NOMO-1 treated with dmso at 0.1 percent for 144 hours (cell line): ENCODE data around the gene EPB41L4A.
"Not testable (repeated sequence)": the region's sequence is repeated elsewhere in the genome, so short reads cannot be mapped to it uniquely, and the experiment has no call there.

Experiments
- DNase-seq: peaks from one replicate; lab custom pipeline; 2025; ENCODE audit not compliant: unreplicated experiment; lab: John Stamatoyannopoulos, UW

EPB41L4A gene

DNA sequence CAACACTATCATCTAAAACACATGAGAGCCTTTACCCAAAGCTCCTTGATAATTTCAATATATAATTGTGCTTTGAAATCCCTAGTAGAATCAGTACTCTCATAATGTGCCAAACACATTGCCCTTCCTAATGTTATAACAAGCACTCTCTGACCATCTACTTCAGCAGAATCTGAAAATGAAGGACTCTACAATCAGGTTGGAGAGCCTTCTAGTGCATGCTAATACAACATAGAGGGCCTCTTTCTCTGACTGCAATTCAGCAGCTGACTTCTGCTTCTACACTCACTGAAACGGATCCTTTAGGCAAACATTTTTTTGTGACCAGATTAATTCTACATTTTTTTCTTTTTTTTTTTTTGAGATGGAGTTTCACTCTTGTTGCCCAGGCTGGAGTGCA lies 155.6 kb downstream of the EPB41L4A start:
- DNase-seq, result no peak

DNA sequence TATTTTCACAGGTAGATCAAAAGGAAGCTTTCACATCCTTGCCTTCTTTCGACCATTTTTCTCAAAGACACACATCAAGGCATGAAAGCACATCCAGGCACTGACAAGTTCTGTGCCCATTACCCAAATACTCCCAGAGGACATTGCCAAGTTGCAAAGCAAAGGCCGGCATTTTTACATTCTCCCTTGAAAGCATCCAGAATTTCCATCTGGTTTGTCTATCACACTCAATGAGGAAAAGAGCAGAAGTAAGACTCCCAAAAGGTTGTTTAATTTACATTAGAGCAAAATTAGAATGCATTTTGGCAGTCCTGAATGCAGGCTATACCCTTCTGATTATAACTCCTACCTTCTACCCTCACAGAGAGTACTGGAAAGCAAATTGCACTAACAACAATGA lies 160.5 kb downstream of the EPB41L4A start:
- DNase-seq, result no peak

DNA sequence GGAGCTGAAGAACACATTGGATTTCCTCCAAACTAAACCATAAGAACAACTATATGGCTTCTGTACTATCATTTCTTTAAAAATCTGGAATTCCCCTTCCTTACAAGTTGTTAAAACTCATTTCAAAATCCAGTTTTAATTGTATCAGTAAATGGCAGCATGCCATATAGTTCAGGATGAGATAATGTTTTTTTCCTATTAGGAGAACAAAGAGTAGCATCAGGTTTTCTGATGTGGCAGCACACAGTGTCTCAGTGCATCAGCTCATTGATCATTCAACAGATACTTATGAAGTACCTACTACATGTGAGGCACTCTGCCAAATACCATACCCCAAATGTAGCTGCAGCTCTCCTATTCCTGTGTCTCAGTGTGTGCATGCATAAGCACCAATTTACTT lies 161.1 kb downstream of the EPB41L4A start:
- DNase-seq, result no peak

DNA sequence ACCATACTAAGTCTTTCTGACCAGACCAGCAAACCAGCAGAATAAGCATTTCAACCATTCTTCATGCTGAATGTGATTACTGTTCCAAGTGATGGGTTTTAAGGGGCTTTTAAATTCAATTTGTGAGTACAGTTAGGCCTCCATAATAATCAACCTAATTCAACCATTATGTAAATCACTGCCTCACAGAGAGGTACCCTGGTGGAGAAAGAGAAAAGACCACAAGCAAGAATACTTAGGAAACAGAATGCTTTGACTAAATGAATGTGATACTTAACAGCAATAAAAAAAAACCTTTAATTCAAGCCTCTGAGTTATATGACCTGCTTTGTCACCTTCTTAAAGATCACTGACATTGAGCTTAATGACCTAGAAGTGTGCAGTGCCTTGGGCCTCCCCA lies 162.1 kb downstream of the EPB41L4A start:
- DNase-seq, result no peak

DNA sequence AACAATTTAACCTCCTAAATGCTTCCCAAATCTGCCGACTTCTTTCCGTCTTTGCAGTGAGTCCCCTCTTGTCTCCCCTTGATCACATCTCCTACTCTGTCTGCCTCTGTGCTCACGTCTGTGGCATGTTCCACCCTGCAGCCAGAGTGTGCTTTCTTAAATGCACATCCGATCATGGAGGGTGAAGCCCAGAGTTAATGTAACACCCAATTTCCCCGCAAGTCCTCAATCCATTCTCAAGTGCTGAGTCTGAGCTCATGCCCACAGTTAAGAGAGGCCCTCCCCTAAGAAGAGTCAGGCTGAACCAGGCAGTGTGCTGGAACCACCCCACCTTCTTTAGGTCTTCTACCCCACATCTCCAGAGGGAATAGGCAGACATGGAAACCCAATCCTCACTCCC lies 164.8 kb downstream of the EPB41L4A start:
- no peak for DNase-seq

DNA sequence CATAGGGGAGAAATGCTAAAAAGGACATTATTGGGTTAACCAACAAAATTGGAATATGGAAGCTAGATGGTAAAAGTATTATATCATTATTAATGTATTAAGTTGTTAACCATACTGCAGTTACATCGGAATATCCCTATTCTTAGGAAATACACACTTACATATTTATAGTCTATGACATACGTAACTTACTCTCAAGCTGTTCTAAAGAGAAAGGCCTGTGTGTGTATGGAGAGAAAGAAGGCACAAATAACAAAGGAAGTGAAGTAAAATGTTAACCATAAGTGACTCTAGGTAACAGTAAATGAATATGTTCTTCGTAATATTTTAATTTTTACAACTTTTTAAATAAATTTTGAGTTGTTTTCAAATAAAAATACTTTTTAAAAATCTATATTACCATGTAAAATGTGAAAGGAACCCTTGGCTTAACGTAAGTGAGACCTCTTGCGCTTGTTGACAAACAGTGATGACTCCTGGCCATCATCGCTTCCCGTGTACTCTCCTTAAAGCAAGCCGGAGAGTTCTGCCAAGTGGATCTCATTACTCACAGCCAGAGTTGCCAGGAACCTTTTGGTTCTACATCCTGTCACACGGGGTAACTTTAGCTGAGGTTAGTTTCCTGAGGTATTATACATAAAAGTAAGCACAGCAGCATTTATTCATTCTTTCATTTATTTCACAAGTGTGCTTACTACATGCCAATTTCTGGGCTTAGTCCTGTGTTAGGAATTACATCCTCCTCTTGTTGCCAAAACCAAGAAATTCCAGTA lies 165.4 kb downstream of the EPB41L4A start:
- DNase-seq, result no peak

DNA sequence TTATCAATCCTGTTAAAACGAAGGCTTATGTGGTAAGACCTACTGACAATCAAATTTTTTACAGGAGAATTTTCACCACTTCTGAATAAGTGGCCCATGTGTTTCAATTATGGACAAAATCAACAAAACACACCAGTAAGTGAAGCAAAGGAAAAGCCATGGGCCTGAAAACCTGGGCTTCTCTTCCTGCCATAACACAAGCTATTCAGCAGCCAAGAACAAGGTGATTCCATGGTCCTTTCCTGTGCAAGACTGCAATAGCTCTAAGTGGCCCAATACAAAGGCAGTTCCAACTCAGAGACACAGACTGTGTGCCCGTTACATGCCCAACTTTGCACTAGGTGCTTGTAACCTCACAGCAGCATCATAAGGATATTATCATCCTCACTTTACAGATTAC lies 168.5 kb downstream of the EPB41L4A start:
- no peak for DNase-seq

DNA sequence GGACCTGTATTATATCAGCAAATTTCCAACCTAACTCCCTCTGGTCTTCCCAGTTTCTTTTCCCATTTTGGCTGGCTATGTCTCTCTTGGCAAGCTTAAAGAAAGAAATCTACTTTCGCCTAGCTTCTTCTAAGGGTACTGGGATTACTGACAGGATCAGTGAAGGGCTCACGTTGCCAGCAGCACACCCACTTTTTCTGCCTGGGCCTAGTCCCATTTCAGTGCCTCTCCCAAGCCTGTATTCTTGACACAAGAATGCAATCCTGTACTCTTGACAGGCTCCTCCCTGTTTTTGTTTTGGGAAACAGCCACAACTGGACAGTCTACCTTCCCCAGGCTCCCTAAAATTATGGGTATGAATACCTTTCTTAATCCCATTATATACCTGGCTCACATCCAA lies 170.5 kb downstream of the EPB41L4A start:
- DNase-seq, result no peak

DNA sequence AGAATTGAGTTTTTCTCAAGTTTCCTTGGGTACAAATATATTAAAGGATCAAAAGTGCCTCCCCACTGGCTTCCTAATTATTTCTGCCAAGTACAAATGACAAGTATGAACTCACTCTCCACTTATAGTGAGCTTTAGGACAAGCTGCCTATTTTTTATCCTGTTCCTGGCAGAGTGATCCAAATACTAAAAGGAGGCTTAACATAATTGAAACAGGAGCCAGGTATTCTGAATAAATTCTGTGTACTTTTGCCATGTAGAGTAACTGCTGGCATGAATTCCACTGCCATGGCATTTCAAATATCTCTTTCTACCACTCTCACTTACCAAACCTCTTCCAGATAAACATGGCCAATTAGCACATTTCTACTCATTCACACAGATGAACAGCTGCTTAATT lies 171.1 kb downstream of the EPB41L4A start:
- DNase-seq, result no peak

DNA sequence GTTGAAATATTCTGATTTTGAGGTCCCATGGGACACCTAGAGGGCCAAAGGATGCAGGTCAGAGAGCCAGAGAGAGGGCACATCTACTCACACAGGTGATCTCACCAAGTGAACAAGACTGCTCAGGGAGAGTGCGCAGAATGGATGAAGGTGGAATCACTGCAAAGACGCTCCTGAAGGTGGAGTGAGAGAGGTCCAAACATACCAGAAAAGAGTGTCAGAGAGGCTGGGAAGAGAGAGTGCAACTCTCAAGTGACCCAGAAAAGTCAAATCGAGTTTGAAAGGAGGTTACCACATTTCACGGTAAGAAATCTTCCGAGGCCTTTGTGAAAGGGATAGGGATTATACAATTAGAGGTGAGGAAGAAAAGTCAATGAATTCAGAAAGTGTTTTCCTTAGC lies 173.4 kb downstream of the EPB41L4A start:
- no peak for DNase-seq

DNA sequence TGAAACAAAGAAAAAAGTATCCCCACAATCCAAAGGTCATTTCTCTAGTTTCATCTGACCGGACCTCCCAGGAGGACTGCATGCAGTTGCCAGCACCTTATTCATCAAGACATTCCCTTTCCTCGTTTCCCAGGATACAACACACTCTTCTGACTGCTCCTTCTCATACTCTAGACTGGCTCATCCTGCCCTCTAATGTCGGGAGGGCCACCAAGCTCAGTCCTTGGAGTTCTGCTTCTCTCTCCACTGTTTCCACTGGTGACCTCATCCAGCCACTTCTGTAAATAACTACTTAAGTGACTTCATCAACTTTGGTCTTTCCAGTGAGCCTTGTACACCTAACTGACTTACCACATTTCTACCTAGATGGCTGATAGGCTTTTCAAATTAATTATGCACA lies 179.1 kb downstream of the EPB41L4A start:
- DNase-seq, result no peak

DNA sequence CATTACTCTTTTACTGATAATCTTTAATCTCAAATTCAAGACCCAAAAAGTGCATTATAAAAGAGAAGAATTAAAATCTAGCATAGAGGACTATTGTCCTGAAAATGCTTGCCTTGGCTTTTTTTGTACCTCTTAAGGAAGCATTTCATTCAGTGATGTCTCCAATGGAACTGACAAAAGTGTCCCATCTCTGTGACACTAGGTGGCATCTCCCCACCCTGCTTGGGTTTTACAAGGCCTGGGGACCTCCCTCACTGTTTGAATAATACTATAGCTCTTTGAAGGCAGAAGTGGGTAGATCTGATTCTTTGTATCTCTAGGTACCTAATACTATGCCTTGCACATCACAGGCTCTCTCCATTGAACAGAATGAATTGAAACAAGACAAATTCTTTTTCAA lies 180.6 kb downstream of the EPB41L4A start:
- DNase-seq, result no peak

DNA sequence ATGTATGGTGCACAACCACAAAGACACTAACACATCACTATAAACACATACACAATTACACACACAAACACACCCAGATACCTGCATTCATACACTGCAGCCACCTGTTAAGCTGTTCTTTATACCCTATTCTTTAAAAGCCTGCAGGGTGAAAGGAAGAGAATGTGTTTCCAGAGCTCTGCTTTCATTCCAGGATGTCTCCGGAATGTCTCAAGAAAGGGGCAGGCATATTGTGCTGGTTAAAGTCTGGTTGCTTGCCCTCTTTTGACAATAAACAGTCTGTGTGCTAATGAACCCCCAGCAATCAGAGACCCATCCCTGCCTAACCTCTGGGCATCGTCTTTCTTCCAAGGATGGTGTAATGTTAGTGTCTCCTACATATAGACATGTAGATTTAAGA lies 181.6 kb downstream of the EPB41L4A start:
- DNase-seq, result no peak

DNA sequence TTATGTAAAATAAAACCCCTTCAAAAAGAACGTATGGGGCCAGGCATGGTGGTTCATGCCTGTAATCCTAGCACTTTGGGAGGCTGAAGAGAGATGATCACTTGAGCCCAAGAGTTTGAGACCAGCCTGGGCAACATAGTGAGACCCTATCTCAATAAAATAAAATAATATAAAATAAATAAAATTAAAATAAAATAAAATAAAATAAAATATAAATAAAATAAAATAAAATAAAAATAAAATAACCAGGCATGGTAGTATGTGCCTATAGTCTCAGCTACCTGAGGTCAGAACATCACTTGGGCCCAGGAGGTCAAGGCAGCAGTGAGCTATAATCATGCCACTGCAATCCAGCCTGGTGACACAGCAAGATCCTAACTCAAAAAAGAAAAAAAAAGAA lies 185.1 kb downstream of the EPB41L4A start:
- DNase-seq, result no peak

DNA sequence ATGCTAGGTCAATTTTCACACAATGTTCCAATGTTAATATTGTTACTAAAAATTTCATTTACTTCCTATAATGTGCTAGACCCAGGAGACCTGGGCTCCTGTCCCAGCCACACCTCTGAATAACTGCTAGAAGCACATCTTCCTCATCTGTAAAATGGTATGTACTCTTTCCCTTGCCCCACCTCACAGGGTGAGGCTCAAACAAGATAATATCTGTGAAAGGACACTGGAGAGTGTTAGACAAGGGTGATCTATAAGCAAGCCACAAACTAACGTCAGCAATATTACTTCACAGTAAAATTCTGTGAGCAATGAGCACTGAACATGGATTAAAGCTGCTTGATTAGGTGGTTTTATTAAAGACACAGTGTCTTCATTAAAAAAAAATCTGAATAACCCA lies 186.4 kb downstream of the EPB41L4A start:
- DNase-seq, result no peak

DNA sequence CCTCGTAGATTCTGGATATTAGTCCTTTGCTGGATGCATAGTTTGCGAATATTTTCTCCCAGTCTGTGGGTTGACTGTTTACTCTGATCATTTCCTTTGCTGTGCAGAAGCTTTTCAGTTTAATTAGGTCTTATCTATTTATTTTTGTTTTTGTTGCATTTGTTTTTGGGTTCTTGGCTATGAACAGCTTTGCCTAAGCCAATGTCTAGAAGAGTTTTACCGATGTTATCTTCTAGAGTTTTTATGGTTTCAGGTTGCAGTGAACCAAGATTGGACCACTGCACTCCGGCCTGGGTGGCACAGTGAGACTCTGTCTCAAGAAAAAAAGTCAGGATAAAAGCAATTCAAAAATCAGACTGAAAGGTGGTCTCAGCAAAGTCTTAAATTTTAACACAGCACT lies 188.5 kb downstream of the EPB41L4A start:
- no peak for DNase-seq

DNA sequence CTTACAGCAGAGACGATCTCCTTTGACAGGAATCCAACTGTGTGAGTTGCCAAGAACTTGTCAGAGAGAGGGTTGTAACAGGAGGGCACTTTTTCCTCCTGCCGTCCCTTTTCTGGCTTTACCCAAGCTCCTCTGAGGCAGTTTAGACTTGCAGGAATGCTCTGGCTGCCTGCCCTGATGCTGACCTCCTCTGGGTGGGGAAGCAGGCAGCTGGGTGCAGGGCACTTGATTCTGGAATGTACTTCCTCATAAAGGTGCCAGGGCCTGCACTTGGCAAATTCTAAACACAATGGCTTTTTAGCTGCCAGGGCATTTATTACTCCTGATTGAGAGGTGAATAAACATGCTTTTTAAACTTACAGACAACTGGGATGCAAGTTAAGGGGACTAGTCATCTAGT lies 190.4 kb downstream of the EPB41L4A start:
- no peak for DNase-seq

DNA sequence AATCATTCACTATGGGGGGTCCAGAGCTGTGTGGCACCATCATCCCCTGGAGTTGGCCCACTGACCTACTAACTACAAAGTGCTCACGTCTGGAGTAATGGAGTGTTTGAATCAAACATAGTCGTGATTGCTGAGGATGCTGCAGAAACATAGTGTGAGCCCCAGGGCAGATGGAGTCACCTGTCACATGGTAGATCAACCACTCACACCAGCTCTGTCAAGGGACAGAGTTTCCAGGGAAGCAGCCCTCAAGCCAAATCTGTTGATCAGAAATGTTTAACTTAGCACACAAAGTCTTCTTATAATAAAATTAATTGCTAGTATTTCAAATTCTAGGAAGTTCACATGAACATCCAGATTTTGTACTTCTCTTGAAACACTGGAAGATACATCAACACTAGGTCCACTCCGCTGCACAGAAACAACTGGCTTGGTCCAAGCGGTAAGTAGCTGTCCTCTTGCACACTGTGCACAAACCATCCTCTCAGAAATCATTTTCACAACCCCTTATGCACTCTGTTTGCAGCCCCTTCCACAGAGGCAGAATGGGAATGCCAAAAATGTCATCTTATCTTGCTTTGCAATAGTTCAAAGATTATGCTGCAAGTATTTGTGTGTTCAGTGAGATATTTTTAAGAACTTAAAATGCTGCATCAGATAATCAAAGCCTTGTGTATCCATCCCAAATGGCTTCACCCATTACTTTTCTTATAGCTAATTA lies 191.0 kb downstream of the EPB41L4A start:
- no peak for DNase-seq

DNA sequence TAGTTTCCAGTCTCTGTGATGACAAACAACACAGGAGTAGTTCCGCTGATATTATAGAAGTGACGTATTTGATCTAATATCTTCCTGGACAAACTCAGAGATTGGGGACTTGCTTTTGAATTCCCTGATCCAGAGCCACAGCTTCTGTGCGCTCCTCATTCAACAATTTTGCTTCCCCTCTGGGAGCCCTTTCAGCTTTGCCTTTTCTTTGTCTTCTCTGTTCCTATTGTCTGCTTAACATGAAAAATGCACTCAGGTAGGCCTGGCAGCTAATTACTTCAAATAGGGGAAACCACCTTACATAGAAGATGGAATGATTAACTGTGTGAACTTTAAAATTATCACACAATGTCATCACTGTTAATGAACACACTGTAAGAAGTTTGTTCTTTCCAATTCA lies 192.9 kb downstream of the EPB41L4A start:
- no peak for DNase-seq

DNA sequence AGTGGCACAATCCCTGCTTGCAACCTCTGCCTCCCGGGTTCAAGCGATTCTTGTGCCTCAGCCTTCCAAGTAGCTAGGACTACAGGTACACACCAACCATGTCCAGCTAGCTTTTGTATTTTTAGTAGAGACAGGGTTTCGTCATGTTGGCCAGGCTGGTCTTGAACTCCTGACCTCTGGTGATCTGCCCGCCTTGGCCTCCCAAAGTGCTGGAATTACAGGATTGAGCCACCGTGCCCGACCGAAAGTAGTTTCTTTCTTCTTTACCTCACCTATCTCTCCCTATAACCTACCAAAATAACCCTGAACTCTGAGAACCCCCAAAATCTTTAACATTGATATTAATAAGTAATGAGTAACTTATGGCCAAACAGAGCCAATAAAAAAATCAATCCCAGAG lies 196.1 kb downstream of the EPB41L4A start:
- not testable (repeated sequence) for DNase-seq

DNA sequence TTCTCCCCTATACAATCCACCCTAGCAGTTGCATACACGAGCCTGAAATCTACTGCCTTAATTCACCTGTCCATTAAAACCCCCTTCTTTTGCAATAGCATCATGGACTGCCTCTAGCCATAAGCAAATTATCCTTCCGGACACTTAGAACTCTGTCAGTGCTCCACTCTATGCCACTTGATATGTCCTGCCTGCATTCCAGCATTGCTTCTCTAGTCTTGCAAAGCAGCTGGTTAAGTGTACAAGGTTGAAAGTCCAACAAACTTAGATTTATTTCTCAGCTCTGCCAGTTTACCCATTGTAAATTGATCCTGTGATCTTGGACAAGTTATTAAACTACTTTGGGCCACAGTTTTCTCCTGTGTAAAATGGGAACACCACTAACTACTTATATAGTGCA lies 197.9 kb downstream of the EPB41L4A start:
- DNase-seq, result no peak

DNA sequence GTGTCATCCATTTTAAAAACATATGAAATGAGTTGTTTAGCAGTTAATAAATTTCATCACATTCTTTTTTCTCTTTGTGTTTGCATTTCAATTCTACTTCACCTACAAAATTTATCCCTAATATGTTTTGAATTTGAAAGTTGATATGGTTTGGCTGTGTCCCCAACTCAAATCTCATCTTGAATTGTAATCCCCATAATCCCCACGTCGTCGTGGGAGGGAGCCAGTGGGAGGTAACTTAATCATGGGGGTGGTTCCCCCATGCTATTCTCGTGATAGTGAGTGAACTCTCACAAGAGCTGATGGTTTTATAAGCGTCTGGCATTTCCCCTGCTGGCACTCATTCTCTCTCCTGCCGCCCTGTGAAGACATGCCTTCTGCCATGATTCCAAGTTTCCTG lies 200.1 kb downstream of the EPB41L4A start:
- DNase-seq, result no peak
